MM.1S (cell line): ENCODE data around the gene LCN10.

Source experiments
- DNase-seq: peaks from one replicate; pipeline ENCODE4 v3.0.0-alpha.2; 2015
- H2AFZ ChIP-seq: fragments of 300-600 bp; sonication (generic); 2 replicates; pipeline ENCODE4 v1.6.0; 2016; ENCODE audit warnings: antibody characterized with exemption, low read length
- H3F3A ChIP-seq: fragments of 300-600 bp; sonication (generic); 2 replicates; pipeline ENCODE4 v1.6.1; 2016; ENCODE audit warnings: mild to moderate bottlenecking, antibody characterized with exemption, low read length, moderate library complexity, mixed read lengths; ENCODE audit not compliant: insufficient read depth
- H3K27ac ChIP-seq: fragments of 300-600 bp; sonication (generic); 2 replicates; pipeline ENCODE4 v1.5.1; 2016; ENCODE audit warnings: mild to moderate bottlenecking, low read length
- H3K27me3 ChIP-seq: fragments of 300-600 bp; sonication (generic); replicated peaks from 2 replicates; pipeline ENCODE4 v1.6.0; 2016; ENCODE audit warnings: low read length; ENCODE audit not compliant: insufficient read depth
- H3K36me3 ChIP-seq: fragments of 300-600 bp; sonication (generic); replicated peaks from 2 replicates; pipeline ENCODE4 v1.6.1; 2016; ENCODE audit warnings: mild to moderate bottlenecking, low read length, mixed read lengths; ENCODE audit not compliant: insufficient read depth
- H3K4me1 ChIP-seq: fragments of 300-600 bp; sonication (generic); 2 replicates; pipeline ENCODE4 v1.6.1; 2016; ENCODE audit warnings: low read length, mixed read lengths
- H3K4me2 ChIP-seq: fragments of 300-600 bp; sonication (generic); 2 replicates; pipeline ENCODE4 v1.6.0; 2016; ENCODE audit warnings: low read depth, low read length
- H3K4me3 ChIP-seq: fragments of 300-600 bp; sonication (generic); 2 replicates; pipeline ENCODE4 v1.5.1; 2016; ENCODE audit warnings: low read length, mixed read lengths
- H3K79me2 ChIP-seq: fragments of 300-600 bp; sonication (generic); 2 replicates; pipeline ENCODE4 v1.6.1; 2016; ENCODE audit warnings: mixed run types, low read length, mixed read lengths
- H3K9ac ChIP-seq: fragments of 300-600 bp; sonication (generic); 2 replicates; pipeline ENCODE4 v1.6.1; 2016; ENCODE audit warnings: low read length, mixed read lengths
- H3K9me2 ChIP-seq: fragments of 300-600 bp; sonication (generic); replicated peaks from 2 replicates; pipeline ENCODE4 v1.6.1; 2016; ENCODE audit warnings: mild to moderate bottlenecking, low read length, mixed read lengths; ENCODE audit not compliant: insufficient read depth
- H3K9me3 ChIP-seq: fragments of 300-600 bp; sonication (generic); replicated peaks from 2 replicates; pipeline ENCODE4 v1.6.1; 2016; ENCODE audit warnings: mild to moderate bottlenecking, low read length, mixed read lengths; ENCODE audit not compliant: insufficient read depth
- H4K20me1 ChIP-seq: fragments of 300-600 bp; sonication (generic); 2 replicates; pipeline ENCODE4 v1.6.1; 2016; ENCODE audit warnings: mild to moderate bottlenecking, low read length, moderate library complexity, mixed read lengths; ENCODE audit not compliant: insufficient read depth
- CTCF ChIP-seq: fragments of 300-600 bp; sonication (generic); IDR thresholded peaks from 2 replicates; pipeline ENCODE4 v1.5.1; 2016; ENCODE audit warnings: antibody characterized with exemption, low read length, mixed read lengths
- EZH2 ChIP-seq: fragments of 300-600 bp; sonication (generic); optimal IDR thresholded peaks from 2 replicates; pipeline ENCODE3; 2017; ENCODE audit warnings: low read depth, mild to moderate bottlenecking, antibody characterized with exemption, low read length, mixed read lengths
- EZH2phosphoT487 ChIP-seq: fragments of 300-600 bp; sonication (generic); IDR thresholded peaks from 2 replicates; pipeline ENCODE4 v1.6.1; 2018; ENCODE audit warnings: antibody characterized with exemption, low read length

Gene LCN10

GRCh38 chr9:136700959-136701667 is 41.6 kb downstream of the LCN10 start:
- TF ChIP-seq CTCF = no peak
- TF ChIP-seq EZH2phosphoT487 = no peak
- no peak for TF ChIP-seq EZH2
- Histone ChIP-seq H3K79me2 (no peaks in the 10 kb centered on the region), H3K9me3 (no peaks in the 10 kb centered on the region), H4K20me1 (no peaks in the 10 kb centered on the region), H3K4me3 (peak overlapping the region; percentile 27; the same call in 1 of the 2 replicates), H3K4me1 (peaks cover 7% of the 10 kb centered on the region; the same call in 1 of the 2 replicates), H3K9ac (peak overlapping the region; percentile 4; the same call in 1 of the 2 replicates), H3K27ac (no peak overlapping the region), H3F3A (0 out of 2 replicates have a peak, but pooled peaks cover 2% of the 10 kb centered on the region), H3K4me2 (peak overlapping the region; percentile 52), H3K36me3 (no peaks in the 10 kb centered on the region), H3K27me3 (peaks cover 89% of the 10 kb centered on the region), H2AFZ (peak overlapping the region; percentile 31; the same call in 1 of the 2 replicates), H3K9me2 (no peaks in the 10 kb centered on the region)
- DNase-seq = peak; percentile 53

DNA sequence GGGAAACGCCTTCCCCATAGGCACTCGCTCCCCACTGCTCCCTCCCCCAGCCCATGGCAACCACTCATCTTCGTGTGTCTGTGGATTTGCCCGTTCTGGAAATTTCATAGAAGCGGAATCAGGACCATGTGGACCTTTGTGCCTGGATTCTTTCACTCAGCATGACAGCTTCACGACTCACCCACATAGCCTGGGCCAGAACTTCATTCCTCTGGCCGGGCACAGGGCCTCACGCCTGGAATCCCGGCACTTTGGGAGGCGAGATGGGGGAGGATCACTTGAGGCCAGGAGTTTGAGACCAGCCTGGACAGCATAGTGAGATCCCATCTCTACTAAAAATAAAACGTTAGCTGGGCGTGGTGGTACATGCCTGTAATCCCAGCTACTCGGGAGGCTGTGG is 42.4 kb downstream of the LCN10 start:
- Histone ChIP-seq H4K20me1 (no peaks in the 10 kb centered on the region), H3F3A (0 out of 2 replicates have a peak, but pooled peaks cover 2% of the 10 kb centered on the region), H3K36me3 (no peaks in the 10 kb centered on the region), H3K27me3 (peaks cover 89% of the 10 kb centered on the region), H3K9me2 (no peaks in the 10 kb centered on the region), H3K79me2 (no peaks in the 10 kb centered on the region), H3K4me1 (peaks cover 7% of the 10 kb centered on the region; the same call in 1 of the 2 replicates), H2AFZ (no peak overlapping the region), H3K9me3 (no peaks in the 10 kb centered on the region), H3K9ac (no peak overlapping the region), H3K4me2 (no peak overlapping the region), H3K4me3 (no peak overlapping the region), H3K27ac (no peak overlapping the region)
- TF ChIP-seq CTCF (no peak), EZH2 (no peak), EZH2phosphoT487 (no peak)
- DNase-seq = no peak

DNA sequence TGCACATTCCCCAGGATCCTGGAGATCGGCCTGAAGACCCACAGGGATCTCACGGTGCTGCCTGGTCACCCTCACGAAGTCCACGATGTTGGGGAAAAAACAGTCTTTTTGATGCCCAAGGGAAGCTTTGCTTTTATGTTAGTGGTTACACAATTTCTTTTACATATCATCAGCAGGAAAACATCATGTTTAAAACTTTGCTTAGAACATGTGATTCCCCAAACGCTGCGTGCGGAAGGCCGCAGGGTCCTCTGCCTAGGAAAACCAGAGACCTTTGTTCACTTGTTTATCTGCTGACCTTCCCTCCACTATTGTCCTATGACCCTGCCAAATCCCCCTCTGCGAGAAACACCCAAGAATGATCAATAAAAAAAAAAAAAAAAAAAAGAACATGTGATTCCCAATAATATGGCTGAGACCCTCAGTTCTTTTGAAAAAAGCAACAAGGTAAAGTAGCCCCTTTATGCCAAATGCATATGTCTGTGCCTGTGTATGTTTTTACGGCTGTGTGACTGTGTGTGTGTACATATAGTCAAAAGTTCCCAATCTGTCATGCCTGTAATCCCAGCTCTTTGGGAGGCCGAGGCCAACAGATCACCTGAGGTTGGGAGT is 44.0 kb downstream of the LCN10 start:
- Histone ChIP-seq H4K20me1 (no peaks in the 10 kb centered on the region), H3K79me2 (no peaks in the 10 kb centered on the region), H3K36me3 (no peaks in the 10 kb centered on the region), H3K4me3 (no peak overlapping the region), H3K4me2 (no peak overlapping the region), H3F3A (0 out of 2 replicates have a peak, but pooled peaks cover 2% of the 10 kb centered on the region), H3K27ac (no peak overlapping the region), H2AFZ (no peak overlapping the region), H3K9me3 (no peaks in the 10 kb centered on the region), H3K9ac (no peak overlapping the region), H3K4me1 (peaks cover 7% of the 10 kb centered on the region; the same call in 1 of the 2 replicates), H3K9me2 (no peaks in the 10 kb centered on the region), H3K27me3 (peaks cover 89% of the 10 kb centered on the region)
- no peak for TF ChIP-seq EZH2phosphoT487
- no peak for TF ChIP-seq CTCF
- TF ChIP-seq EZH2 = no peak
- no peak for DNase-seq
